KOPT-K1 (cell line): ENCODE results near the gene CBFA2T3.

Experiments used
- H3K27ac ChIP-seq: fragments of 200-600 bp; sonication (generic); 2 replicates; pipeline ENCODE4 v1.5.1; 2016; ENCODE audit warnings: antibody characterized with exemption, mild to moderate bottlenecking, low read depth, low read length; ENCODE audit not compliant: poor library complexity, severe bottlenecking
- H3K36me3 ChIP-seq: fragments of 200-600 bp; sonication (generic); 2 replicates; pipeline ENCODE4 v1.5.1; 2017; ENCODE audit warnings: antibody characterized with exemption, mild to moderate bottlenecking, low read length, moderate library complexity; ENCODE audit not compliant: insufficient read depth
- H3K9me3 ChIP-seq: fragments of 200-600 bp; sonication (generic); 2 replicates; pipeline ENCODE4 v1.5.1; 2017; ENCODE audit warnings: antibody characterized with exemption, low read length, mild to moderate bottlenecking; ENCODE audit not compliant: insufficient read depth, poor library complexity, severe bottlenecking

Gene CBFA2T3

DNA sequence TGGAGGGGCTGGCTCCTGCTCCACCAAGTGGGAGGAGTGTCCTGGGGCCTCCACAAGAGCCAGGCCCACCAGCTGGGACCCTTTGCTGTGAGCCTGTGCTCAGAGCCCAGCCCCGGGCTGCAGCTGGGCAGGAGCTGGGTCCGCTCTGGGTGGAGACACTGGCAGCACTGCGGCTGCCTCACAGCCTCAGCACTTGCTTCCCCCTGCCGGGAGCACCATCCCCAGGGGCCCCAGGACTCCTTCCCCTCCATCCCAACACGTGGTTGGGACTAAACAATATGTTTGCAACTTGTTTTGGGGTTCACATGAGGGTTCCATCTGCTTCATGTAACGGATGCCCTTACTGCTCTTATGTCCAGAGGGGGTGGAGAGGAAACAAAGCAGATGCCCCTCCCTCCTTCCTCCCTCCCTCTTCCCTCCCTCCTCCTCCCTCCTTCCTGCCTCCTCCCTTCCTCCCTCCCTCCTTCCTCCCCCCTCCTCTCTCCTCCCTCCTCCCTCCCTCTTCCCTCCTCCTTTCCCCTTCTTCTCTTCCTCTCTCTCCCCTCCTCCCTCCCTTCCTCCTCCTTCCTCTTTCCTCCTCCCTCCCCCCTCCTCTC lies 16.3 kb upstream of the CBFA2T3 start:
- no peaks in the 10 kb centered on the region for H3K36me3 ChIP-seq
- peak overlapping the region; percentile 99 for H3K27ac ChIP-seq
- H3K9me3 ChIP-seq = peaks cover 21% of the 10 kb centered on the region

DNA sequence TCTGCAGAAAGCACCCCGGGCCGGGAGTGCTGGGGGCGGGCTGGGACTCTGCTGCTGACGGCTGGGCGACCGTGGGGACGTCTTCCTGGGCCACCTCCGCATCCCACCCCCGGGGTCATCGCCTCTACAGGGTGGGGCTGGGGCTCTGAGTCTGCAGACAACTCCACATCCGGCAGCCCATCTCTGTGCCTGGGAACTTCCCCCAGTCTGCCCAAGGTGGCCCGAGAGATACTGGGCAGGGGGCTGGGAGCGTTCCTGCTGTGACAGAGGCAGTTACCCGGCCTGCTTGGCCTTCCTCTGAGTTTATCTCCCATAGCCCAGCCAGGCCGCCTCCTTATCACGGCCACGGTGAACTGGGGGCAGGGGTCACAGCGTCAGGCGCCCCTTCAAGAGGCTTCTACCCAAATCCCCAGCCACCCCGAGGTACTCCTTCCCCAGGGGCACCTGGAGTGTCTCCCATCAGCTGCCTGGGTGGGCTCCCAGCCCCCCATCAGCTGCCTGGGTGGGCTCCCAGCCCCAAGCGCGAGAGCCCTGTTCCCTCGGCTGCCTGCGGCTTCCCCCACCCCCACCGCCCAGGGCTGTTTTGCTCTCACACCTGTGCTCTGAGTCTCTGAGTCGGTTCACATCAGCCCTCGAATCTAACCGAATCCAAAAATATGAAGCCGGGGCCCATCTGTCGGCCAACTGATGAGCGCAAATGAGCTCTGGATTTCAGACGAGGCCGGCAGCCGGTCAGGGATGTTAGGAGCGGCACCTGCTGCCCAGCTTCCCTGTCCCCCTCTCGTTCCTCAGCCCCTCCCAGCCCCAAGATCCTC lies 15.6 kb upstream of the CBFA2T3 start:
- no peaks in the 10 kb centered on the region for H3K36me3 ChIP-seq
- peak overlapping the region; percentile 99 for H3K27ac ChIP-seq
- H3K9me3 ChIP-seq = peaks cover 14% of the 10 kb centered on the region

DNA sequence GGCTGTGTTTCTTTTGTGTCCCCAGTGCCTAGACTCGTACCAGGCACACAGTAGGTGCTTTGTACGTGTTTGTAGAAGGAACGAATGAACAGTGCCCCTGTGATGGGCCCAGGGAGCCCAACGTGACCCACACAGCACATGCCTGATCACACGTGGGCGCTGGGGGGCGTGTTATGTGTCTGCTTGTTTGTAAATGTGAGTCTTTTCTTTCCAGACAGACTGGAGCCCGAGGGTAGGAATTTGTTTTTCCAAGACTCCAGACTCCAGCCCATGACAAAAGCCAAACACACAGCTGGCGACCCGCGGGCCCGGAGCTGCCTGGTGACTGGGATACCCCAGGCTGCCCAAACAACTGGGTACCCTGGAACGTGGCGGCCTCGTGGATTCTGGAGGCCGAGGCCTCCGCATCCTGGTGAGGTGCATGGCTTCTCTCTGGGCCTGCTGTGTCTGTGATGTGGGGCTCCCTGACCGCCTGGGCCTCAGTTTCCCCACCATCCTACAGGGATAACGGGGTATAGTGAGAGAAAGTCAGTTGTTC lies 14.9 kb upstream of the CBFA2T3 start:
- peak overlapping the region; percentile 99 for H3K27ac ChIP-seq
- H3K36me3 ChIP-seq = no peaks in the 10 kb centered on the region
- peaks cover 7% of the 10 kb centered on the region for H3K9me3 ChIP-seq

DNA sequence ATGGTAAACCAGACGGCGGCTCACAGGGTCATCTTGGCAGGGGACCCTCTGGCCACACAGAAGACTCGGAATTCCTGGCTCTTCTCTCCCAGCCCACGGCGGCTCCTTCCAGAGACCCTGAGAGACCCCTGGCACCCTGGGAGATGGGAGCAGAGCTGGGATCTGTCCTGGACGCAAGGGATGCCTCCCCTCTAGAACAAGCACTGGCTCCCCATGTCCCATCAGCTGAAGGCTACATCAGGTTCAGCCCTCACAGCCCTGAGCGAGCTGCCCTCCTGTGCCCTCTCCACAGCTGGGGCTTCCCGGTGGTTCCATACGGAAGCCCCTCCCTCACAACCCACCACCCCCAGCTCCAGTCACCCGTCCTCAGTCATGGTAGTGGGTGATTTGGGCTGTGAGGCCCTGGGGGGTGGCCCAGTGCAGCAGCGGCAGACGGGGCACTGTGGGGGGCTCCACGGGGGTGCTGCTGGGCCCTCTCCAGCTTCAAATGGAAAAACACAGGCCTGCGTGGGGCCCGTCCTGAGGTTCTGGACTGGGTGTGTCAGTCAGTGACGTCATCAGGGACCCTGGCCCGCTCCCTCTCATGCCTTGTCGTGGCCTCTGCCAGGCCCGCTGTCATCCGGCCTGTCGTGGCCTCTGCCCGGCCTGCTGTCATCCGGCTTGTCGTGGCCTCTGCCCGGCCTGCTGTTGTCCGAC lies 13.0 kb upstream of the CBFA2T3 start:
- peak overlapping the region; percentile 99 for H3K27ac ChIP-seq
- no peaks in the 10 kb centered on the region for H3K9me3 ChIP-seq
- no peaks in the 10 kb centered on the region for H3K36me3 ChIP-seq

DNA sequence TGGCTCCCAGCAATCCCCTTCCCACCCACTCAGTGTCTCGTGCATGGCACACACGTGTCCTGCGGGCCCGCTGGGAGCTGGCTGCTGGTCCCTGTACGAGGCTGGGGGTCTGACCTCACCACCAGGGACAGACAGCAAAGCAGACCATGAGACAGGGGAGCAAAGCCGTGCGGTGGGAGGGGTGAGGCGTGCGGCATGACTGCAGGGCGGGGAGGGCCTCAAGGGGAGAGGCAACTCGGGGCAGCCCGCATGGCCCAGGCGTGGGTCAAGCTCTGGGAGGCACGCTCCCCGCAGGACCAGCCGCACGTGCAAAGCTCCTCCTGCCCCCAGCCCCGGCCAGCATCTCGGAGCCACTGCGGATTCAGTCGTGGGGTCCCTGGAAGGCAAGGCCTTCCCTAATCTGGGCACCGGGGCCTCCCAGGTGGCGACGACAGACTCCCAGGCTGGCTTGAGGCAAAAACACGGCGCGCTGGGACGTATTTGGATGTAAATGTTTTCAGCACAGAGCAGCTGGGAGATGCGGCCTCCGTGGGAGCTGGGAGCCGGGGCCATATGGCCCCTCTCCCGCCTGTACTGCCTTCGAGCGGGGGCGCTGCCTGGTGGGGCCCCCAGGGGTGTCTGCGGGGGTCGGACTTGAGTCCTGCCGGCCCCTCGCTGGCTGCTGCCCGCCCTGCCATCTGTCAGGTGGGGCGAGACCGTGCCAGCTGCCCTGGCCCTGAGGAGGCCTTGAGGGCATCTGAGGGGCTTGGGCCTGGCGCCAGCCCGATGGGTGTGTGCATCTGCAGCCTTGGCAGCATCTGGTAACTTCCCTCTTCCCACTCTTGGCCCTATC lies 12.2 kb upstream of the CBFA2T3 start:
- Histone ChIP-seq H3K27ac (peak overlapping the region; percentile 99), H3K9me3 (no peaks in the 10 kb centered on the region), H3K36me3 (no peaks in the 10 kb centered on the region)

DNA sequence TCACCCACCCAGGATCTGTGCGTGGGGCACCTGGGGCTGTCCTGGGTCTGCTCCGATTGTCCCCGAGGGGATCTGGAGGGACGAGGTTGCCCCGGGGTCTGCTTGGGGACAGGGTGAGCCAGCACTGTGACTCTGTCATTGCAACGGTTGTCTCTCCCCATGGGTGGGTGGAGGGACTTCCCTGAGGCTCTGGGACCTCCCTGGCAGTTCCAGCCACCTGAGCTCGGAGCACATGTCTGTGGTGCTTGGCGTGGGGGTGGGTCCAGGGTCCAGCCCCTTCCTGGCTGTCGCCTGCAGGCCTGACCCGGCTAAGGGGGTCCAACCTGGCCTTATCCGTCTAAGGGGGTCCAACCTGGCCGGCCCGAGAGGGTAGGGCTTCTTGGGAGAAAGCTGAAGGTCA lies 8.5 kb upstream of the CBFA2T3 start:
- H3K9me3 ChIP-seq = no peaks in the 10 kb centered on the region
- H3K36me3 ChIP-seq = no peaks in the 10 kb centered on the region
- peak overlapping the region; percentile 99 for H3K27ac ChIP-seq

DNA sequence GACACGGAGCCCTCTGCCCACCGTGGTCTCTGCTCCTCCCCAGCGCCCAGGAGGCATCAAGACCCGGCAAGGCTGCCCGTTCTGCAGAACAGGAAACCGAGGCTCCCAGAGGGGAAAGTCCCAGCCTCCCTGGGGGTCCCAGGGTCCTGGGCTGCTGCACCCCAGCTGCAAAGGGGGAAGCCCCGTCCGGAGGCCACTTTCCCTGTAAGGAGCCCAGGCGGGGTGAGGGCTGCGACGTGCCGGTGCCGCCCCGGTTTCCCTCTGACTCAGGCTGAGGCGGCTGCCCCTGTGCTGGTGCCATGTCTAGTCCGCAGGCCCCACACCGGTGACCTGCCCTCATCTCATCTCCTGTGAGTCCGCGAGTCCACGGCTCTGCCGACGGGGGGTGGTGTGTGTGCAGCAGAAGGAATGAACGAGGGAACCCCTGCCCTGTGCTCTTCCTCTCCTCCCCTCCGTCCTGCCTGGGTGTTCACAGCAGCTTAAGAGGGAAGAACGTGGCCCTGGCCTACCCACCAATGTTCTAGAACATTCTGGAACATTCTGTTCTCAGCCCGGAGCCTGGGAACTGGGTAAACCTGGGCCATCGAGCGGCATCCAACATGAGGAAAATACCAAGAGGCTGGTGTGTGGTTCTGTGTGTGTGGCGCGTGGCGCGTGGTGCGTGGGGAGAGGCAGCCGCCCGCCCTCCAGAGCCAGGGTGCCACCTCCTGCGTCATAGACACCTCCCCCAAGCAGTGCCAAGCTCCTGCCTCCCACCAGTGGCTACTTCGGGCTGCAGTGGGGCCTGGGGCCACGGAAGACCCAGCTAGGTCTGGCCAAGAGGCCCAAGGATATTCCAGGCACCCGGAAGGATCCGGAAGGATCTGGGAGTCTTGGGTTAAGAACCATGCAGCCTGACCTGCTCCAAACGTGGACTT lies 7.0 kb upstream of the CBFA2T3 start:
- Histone ChIP-seq H3K9me3 (no peaks in the 10 kb centered on the region), H3K36me3 (no peaks in the 10 kb centered on the region), H3K27ac (peak overlapping the region; percentile 99)

DNA sequence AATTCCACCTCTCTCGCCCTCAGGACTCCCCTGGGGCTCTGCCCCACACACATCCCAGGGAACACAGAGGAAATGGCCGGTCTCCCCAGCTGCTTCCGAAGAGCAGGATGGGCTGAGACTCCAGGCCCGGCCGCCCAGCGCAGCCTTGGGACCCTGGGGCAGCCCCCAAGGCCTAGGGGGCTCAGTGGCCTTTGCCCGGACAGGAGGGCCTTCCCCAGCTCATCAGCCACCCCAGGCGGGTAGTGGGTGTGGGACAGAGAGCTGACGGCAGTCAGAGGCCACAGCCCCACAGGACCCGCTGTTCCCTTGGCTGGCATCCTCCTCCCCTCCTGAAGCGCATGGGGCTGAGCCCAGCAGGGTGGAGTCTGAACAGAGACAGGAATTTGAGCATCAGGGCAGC lies 6.2 kb upstream of the CBFA2T3 start:
- H3K36me3 ChIP-seq = no peaks in the 10 kb centered on the region
- no peaks in the 10 kb centered on the region for H3K9me3 ChIP-seq
- H3K27ac ChIP-seq = peak overlapping the region; percentile 99

DNA sequence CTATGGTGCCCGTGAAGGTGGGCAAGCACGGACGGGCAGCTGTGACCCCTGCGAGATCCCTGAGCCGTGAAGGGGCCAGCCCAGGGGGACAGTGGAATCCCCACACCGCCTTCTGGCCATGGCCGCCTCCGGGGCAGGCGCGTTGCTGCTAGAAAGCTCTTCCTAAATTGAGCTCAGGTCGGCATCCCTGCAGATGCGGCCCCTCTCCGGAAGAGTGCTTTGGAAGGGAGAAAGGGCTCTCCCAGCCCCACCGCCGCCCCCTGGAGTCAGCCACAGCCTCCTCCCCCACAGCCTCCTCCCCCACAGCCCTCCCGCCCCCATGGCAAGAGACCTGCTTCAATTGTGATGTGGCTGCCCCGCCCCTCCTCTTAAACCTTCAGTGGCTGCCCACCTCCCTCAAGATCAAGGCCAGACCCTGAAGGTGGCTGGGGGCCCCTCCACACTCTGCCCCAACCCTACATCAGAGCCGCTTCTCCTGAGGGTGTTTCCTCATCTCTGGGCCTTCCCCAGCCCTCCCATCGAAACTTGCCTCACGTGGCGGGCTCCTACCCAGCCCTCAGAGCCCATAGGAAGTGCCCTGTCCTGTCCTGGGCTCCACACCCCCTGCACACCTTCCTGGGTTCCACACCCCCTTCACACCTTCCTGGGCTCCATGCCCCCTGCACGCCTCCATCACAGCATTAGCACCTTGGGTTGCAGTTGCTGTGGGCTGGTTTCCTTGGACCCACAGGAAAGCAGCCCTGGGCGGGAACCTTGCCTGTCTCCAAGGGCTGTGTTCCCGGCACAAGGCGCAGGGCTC lies 5.5 kb upstream of the CBFA2T3 start:
- Histone ChIP-seq H3K9me3 (no peaks in the 10 kb centered on the region), H3K27ac (peak overlapping the region; percentile 99), H3K36me3 (no peaks in the 10 kb centered on the region)

DNA sequence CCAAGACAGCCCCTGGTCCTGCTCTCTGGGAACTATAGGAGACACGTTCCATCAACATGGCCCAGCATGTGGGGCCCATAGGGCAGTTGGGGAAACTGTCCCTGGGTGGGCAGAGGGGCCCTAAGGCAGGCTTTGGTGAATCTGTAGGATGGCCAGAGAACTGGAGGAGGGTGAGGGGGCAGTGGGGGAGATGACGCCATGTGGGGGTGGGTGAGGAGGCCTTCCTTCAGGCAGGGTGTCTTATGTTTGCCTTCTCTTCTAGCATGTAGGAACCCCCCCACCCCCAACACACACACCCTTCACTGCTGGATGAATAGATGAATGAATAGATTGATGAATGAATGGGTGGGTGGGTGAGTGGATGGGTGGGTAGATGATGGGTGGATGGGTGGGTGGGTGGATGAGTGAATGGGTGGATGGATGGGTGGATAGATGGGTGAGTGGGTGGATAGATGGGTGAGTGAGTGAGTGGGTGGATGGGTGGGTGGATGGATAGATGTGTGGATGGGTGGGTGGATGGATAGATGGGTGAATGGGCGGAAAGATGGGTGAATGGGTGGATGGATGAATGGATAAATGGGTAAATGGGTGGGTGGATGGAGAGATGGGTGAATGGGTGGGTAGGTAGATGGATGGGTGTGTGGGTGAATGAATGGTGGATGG lies 2.5 kb upstream of the CBFA2T3 start:
- Histone ChIP-seq H3K36me3 (no peaks in the 10 kb centered on the region), H3K27ac (peak overlapping the region; percentile 98), H3K9me3 (no peaks in the 10 kb centered on the region)

DNA sequence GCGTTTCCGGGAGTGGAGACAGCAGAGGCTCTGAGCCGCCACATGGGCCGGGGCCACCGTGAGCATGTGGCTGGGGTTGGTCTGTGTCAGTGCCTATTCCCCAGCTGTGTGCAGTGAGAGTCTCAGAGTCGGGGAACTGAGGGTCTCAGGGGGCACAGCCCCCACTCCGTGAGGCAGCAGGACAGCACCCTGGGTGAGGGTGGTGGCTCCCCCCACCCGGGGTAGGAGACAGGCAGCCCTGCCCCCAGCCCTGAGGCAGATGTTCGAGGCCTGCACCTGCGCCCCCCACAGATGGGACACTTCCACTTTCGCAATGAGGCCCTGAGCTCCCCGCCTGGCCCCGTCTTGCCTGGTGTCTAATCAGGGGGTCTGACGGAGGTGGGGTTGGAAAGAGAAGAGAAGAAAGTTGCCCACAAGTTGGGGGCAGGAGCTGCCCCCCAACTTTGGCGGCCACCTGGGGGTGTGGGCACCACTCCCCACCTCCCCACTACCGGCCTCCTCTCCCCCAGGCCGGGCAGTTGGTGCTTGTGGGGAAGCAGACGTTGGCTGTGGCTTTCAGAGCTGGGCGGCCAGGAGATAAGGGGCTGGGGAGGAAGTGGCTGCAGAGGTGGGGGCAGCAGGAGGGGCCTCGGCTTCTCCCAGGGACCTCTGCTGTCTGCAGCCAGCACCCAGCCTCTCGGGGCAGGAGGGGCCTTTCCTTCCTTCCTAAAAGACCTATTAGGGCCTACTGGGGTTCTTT lies 1.8 kb upstream of the CBFA2T3 start:
- H3K27ac ChIP-seq = peak overlapping the region; percentile 98
- H3K36me3 ChIP-seq = no peaks in the 10 kb centered on the region
- no peaks in the 10 kb centered on the region for H3K9me3 ChIP-seq

DNA sequence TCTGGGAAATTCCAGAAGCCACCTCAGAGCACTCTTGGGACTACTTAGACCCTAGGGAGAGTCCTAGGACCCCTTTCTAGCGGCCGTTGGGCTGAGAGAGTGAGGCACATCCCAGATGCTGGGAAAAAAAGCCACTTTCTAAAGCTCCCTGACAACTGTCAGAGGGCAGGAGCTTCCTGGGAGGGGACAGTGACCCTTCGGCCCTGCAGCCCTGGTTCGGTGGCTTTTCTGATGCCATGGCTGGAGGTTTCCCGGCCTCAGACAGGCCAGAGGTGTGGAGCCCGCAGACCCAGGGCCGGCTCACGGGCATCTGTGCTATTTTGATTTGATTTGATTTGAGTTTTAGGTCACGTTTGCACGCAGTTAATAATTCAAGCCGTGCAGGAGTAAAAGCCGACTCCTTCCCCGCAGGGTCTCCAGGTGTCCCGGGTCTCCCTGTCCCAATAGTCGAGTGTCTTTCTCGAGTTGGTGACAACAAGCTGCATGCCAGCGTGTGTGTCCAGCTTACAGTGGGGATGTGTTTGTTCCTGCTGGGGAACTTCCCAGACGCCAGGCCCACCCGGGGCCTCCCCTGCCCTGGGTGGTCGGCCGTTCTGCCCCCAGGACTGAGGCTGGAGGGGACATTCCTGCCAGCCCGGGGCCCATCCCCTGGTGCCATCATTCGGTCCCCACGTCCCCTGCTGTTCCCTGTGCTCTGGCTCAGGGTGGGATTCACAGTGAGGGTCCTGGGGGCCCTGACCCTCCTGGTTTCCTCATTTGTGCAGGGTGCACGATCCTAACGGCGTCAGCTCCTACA lies 1.0 kb upstream of the CBFA2T3 start:
- Histone ChIP-seq H3K9me3 (no peaks in the 10 kb centered on the region), H3K27ac (peak overlapping the region; percentile 98), H3K36me3 (no peaks in the 10 kb centered on the region)
